ENCODE data around the gene RALGPS2. TPM values are rescaled to one million over a fixed set of nuclear protein-coding genes. Genes with fewer than 3 reads are reported as not detected.

RALGPS2 gene
- total and polyA plus RNA-seq, 7 donors, result 6.6 to 24.3 (median 14.3) TPM

GRCh38 chr1:178899402-178899801, 174.4 kb downstream of the RALGPS2 start:
- no peak overlapping the region for H3K4me3 ChIP-seq
- H3K27me3 ChIP-seq, result no peaks in the 10 kb centered on the region
- no peaks in the 10 kb centered on the region for H3K36me3 ChIP-seq
- DNase-seq, result no peak
- no peak for TF ChIP-seq POLR2AphosphoS5 (IDR thresholded peaks at IDR 0.05)
- no peak for TF ChIP-seq EP300 (IDR thresholded peaks at IDR 0.05)
- no peak for TF ChIP-seq POLR2A (IDR thresholded peaks at IDR 0.05)
- TF ChIP-seq CTCF (IDR thresholded peaks at IDR 0.05), result no peak
- 89 to 90% methylated on average over 2 of the region's 2 CpGs for WGBS, 2 donors
- H3K9me3 ChIP-seq, result no peaks in the 10 kb centered on the region
- H3K27ac ChIP-seq, result no peak overlapping the region
- intact Hi-C loops (cut with DNase I), result no loop called here
- H3K4me1 ChIP-seq, result no peaks in the 10 kb centered on the region

GRCh38 chr1:178901482-178902125, 176.6 kb downstream of the RALGPS2 start:
- H3K27me3 ChIP-seq, result no peaks in the 10 kb centered on the region
- no peaks in the 10 kb centered on the region for H3K4me1 ChIP-seq
- no peak overlapping the region for H3K27ac ChIP-seq
- no peak overlapping the region for H3K4me3 ChIP-seq
- intact Hi-C loops (cut with DNase I), result no loop called here
- no peaks in the 10 kb centered on the region for H3K9me3 ChIP-seq
- no peaks in the 10 kb centered on the region for H3K36me3 ChIP-seq
- no peak for DNase-seq
- WGBS, 2 donors, result 99 to 100% methylated on average over 1 of the region's 1 CpG
- TF ChIP-seq POLR2AphosphoS5 (IDR thresholded peaks at IDR 0.05), result no peak
- no peak for TF ChIP-seq EP300 (IDR thresholded peaks at IDR 0.05)
- TF ChIP-seq CTCF (IDR thresholded peaks at IDR 0.05), result no peak
- no peak for TF ChIP-seq POLR2A (IDR thresholded peaks at IDR 0.05)

- Histone ChIP-seq H3K27me3 (no peaks in the 10 kb centered on the region), H3K4me1 (peaks cover 0 to 3% (median 0%) of the 10 kb centered on the region in 4 donors), H3K9me3 (no peaks in the 10 kb centered on the region), H3K27ac (no peak overlapping the region), H3K4me3 (no peak overlapping the region), H3K36me3 (no peaks in the 10 kb centered on the region)
- intact Hi-C loops (cut with DNase I), result no loop called here
- TF ChIP-seq CTCF (IDR thresholded peaks at IDR 0.05) (no peak), POLR2A (IDR thresholded peaks at IDR 0.05) (no peak), EP300 (IDR thresholded peaks at IDR 0.05) (no peak), POLR2AphosphoS5 (IDR thresholded peaks at IDR 0.05) (no peak)
- 88 to 89% methylated on average over 1 of the region's 1 CpG for WGBS, 2 donors
- no peak for DNase-seq
Observed at GRCh38 chr1:178908358-178908757, 183.3 kb downstream of the RALGPS2 start.

- Histone ChIP-seq H3K36me3 (no peaks in the 10 kb centered on the region), H3K27me3 (no peaks in the 10 kb centered on the region), H3K4me1 (peaks cover 0 to 3% (median 0%) of the 10 kb centered on the region in 4 donors), H3K9me3 (no peaks in the 10 kb centered on the region), H3K4me3 (no peak overlapping the region), H3K27ac (no peak overlapping the region)
- no peak for TF ChIP-seq CTCF (IDR thresholded peaks at IDR 0.05)
- no peak for TF ChIP-seq POLR2A (IDR thresholded peaks at IDR 0.05)
- TF ChIP-seq POLR2AphosphoS5 (IDR thresholded peaks at IDR 0.05), result no peak
- no peak for TF ChIP-seq EP300 (IDR thresholded peaks at IDR 0.05)
- WGBS, 2 donors, result 69 to 88% methylated on average over 1 of the region's 1 CpG
- DNase-seq, result no peak
- intact Hi-C loops (cut with DNase I), result no loop called here
Observed at GRCh38 chr1:178910023-178910422, 185.0 kb downstream of the RALGPS2 start.

- Histone ChIP-seq H3K27me3 (no peaks in the 10 kb centered on the region), H3K4me1 (peaks cover 0 to 3% (median 0%) of the 10 kb centered on the region in 4 donors), H3K36me3 (no peaks in the 10 kb centered on the region), H3K4me3 (no peak overlapping the region), H3K27ac (no peak overlapping the region), H3K9me3 (no peaks in the 10 kb centered on the region)
- intact Hi-C loops (cut with DNase I), result no loop called here
- TF ChIP-seq EP300 (IDR thresholded peaks at IDR 0.05) (no peak), POLR2A (IDR thresholded peaks at IDR 0.05) (no peak), POLR2AphosphoS5 (IDR thresholded peaks at IDR 0.05) (no peak), CTCF (IDR thresholded peaks at IDR 0.05) (no peak)
- DNase-seq, result no peak
- WGBS, 2 donors, result 96 to 98% methylated on average over 2 of the region's 2 CpGs
Observed at GRCh38 chr1:178912597-178912996, 187.6 kb downstream of the RALGPS2 start.

All from sigmoid colon (tissue), 7 donors.